Measurements from ENCODE around the gene PRKCE. TPM values are rescaled to one million over a fixed set of nuclear protein-coding genes. Genes with fewer than 3 reads are reported as not detected.

The PRKCE gene
- total RNA-seq, 1 experiment from 2014 or later = 21.7 TPM

GRCh38 chr2:45830322-45830721 lies 178.8 kb downstream of the PRKCE start:
- no peaks in the 10 kb centered on the region; the same call in none of the 2 replicates for H4K20me1 ChIP-seq (ENCODE audit: insufficient read depth)
- no peaks in the 10 kb centered on the region for H3F3A ChIP-seq (ENCODE audit: insufficient read depth, low read depth)
- H2AFZ ChIP-seq = no peak overlapping the region
- H3K36me3 ChIP-seq (ENCODE audit: low read depth) = no peaks in the 10 kb centered on the region
- TF ChIP-seq EZH2 (IDR thresholded peaks at IDR 0.05; ENCODE audit: low read depth) (no peak), CTCF (conservative IDR thresholded peaks at IDR 0.05) (no peak)
- no peak for DNase-seq
- no peak overlapping the region for H3K4me2 ChIP-seq
- H3K27me3 ChIP-seq (ENCODE audit: insufficient read depth, low read depth) = no peaks in the 10 kb centered on the region
- H3K9me2 ChIP-seq (ENCODE audit: insufficient read depth) = no peaks in the 10 kb centered on the region
- POLR2A ChIA-PET (ENCODE audit: unreplicated experiment) = no interaction called here
- no peak overlapping the region for H3K4me3 ChIP-seq
- H3K79me2 ChIP-seq (ENCODE audit: low read depth) = peaks cover 5% of the 10 kb centered on the region; the same call in 1 of the 2 replicates
- H3K4me1 ChIP-seq (replicated peaks; ENCODE audit: insufficient read depth) = no peaks in the 10 kb centered on the region
- peaks cover 12% of the 10 kb centered on the region for H3K9me3 ChIP-seq (ENCODE audit: insufficient read depth, low read depth)
- H3K27ac ChIP-seq = no peak overlapping the region
- no TSS peak for BruUV-seq (replicated peaks)
- intact Hi-C loops (cut with micrococcal nuclease; ENCODE audit: unreplicated experiment) = no loop called here
- CTCF ChIA-PET = no interaction called here

GRCh38 chr2:45833301-45833967 lies 182.0 kb downstream of the PRKCE start:
- Histone ChIP-seq H3K9me3 (ENCODE audit: insufficient read depth, low read depth) (peaks cover 12% of the 10 kb centered on the region), H3K36me3 (ENCODE audit: low read depth) (no peaks in the 10 kb centered on the region), H3K4me1 (replicated peaks; ENCODE audit: insufficient read depth) (no peaks in the 10 kb centered on the region), H2AFZ (no peak overlapping the region), H3K27me3 (ENCODE audit: insufficient read depth, low read depth) (no peaks in the 10 kb centered on the region), H4K20me1 (ENCODE audit: insufficient read depth) (no peaks in the 10 kb centered on the region; the same call in none of the 2 replicates), H3K27ac (no peak overlapping the region), H3K4me3 (no peak overlapping the region), H3F3A (ENCODE audit: insufficient read depth, low read depth) (no peaks in the 10 kb centered on the region), H3K4me2 (no peak overlapping the region), H3K9me2 (ENCODE audit: insufficient read depth) (no peaks in the 10 kb centered on the region), H3K79me2 (ENCODE audit: low read depth) (no peaks in the 10 kb centered on the region)
- TF ChIP-seq EZH2 (IDR thresholded peaks at IDR 0.05; ENCODE audit: low read depth) (no peak), CTCF (conservative IDR thresholded peaks at IDR 0.05) (no peak)
- intact Hi-C loops (cut with micrococcal nuclease; ENCODE audit: unreplicated experiment) = no loop called here
- no peak for DNase-seq
- no TSS peak for BruUV-seq (replicated peaks)
- POLR2A ChIA-PET (ENCODE audit: unreplicated experiment) = no interaction called here
- CTCF ChIA-PET = no interaction called here

GRCh38 chr2:45833968-45834344 lies 182.5 kb downstream of the PRKCE start:
- intact Hi-C loops (cut with micrococcal nuclease; ENCODE audit: unreplicated experiment) = no loop called here
- TF ChIP-seq EZH2 (IDR thresholded peaks at IDR 0.05; ENCODE audit: low read depth) (no peak), CTCF (conservative IDR thresholded peaks at IDR 0.05) (no peak)
- ChIA-PET CTCF (no interaction called here), POLR2A (ENCODE audit: unreplicated experiment) (no interaction called here)
- Histone ChIP-seq H2AFZ (no peak overlapping the region), H3K9me2 (ENCODE audit: insufficient read depth) (no peaks in the 10 kb centered on the region), H3K36me3 (ENCODE audit: low read depth) (no peaks in the 10 kb centered on the region), H4K20me1 (ENCODE audit: insufficient read depth) (no peaks in the 10 kb centered on the region; the same call in none of the 2 replicates), H3K4me2 (no peak overlapping the region), H3K79me2 (ENCODE audit: low read depth) (no peaks in the 10 kb centered on the region), H3K4me1 (replicated peaks; ENCODE audit: insufficient read depth) (no peaks in the 10 kb centered on the region), H3K4me3 (no peak overlapping the region), H3K27ac (no peak overlapping the region), H3F3A (ENCODE audit: insufficient read depth, low read depth) (no peaks in the 10 kb centered on the region), H3K9me3 (ENCODE audit: insufficient read depth, low read depth) (peaks cover 12% of the 10 kb centered on the region), H3K27me3 (ENCODE audit: insufficient read depth, low read depth) (no peaks in the 10 kb centered on the region)
- no TSS peak for BruUV-seq (replicated peaks)
- no peak for DNase-seq
